ENCODE measurements around the gene FAM53B.

The FAM53B gene

GRCh38 chr10:124725791-124726190 lies 18.4 kb downstream of the FAM53B start:
- no peak for DNase-seq

DNA sequence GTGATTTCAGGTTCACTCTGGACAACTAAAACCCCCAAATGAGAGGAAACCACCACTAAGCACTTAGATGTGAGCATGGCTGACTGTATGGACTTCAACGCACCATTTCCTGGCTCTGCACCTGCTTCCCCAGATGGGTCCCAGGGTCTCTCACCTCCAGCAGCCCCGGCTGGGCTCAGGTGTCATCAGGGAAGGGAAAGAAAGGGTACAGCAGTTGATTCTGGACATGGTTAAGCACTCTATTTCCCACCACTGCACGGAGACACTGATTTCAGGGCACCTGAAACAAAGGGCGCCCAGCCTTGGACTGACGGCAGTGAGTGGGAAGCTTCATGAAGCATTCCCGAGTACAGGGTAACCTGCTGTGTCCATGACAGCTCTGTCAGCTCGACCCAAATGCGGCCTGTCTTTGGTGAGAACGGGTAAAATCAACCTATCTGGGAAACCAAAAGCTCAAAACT lies 19.0 kb downstream of the FAM53B start:
- DNase-seq = no peak

DNA sequence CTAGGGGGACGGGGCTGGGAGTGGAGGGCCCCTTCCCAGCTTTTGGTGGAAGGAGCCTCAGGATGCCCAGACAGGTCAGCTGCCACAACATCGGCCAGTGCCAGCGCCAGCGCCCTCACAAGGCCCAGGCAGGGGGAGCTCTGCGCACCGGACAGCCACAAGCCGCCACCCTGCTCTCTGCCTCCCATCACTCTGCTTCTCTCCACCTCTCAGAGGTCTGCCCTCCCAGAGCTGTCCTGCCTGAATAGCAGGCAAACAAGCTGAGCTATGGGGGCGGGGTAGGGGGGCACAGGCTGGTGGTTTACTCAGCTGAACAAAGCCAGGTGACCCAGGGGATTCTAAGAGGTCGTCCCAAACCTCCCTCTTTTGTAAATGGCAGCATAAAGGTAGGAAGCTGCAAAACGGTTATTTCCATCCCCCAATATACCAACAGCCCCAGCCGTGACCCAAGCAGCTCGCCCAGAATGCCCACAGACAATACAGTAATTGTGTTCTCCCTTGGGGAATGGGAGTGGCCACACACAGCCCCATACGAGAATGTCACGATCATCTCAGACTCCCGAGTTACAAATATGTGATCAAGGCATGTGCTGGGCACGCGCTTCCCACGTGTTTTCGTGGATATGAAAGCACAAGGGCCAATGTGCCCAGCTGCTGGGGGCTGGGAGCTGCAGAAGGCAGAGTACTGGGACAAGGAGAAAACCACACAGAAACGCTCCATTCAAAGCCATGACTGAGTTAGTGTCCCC lies 19.7 kb downstream of the FAM53B start:
- DNase-seq = no peak

DNA sequence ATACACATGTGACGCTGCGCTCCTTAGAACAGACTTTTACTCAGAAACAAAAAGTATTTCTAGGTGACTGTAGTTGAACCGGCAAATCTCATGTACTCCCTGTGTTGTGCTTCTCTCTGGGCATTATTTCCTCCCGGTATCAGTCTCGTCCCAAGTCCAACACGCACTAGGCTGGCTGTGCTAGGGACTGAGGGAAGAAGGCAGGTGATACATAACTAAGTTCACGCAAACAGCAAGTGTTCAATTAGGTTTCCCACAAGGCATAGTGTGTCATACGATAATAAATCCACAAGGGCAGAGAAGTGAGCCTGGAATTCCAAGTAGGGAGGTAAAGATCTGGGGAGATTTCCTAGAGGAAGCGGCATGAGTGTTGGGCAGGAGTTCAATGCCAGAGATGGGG lies 20.4 kb downstream of the FAM53B start:
- no peak for DNase-seq

GRCh38 chr10:124722798-124723783 lies 21.1 kb downstream of the FAM53B start:
- DNase-seq = no peak

GRCh38 chr10:124721330-124722045 lies 22.7 kb downstream of the FAM53B start:
- no peak for DNase-seq

- DNase-seq = peak; percentile 2
These were observed 24.8 kb downstream of the FAM53B start for GRCh38 chr10:124719213-124719851.

- DNase-seq = no peak
These were observed 26.1 kb downstream of the FAM53B start for GRCh38 chr10:124717911-124718741.

GRCh38 chr10:124717041-124717757 lies 27.0 kb downstream of the FAM53B start:
- DNase-seq = no peak

GRCh38 chr10:124716369-124716768 lies 27.8 kb downstream of the FAM53B start:
- no peak for DNase-seq

DNA sequence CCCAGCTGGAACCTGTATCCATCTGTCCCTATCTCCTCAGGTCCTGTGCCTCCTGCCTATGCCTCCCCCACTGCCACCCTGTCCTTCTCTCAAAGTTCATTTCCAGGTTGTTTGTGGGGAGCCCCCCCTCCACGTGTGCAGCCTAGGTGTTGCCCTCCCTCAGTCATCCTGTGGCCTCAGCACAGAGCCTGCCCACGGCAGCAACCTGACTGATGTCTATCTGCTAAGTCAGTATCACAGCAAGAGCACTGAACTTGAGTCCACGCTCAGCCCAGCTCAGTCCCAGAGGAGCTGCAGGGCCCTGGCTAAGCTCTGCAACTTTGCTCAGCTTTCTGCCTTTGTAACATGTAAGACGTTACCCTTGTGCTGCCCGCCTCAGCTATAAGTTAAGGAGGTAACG lies 28.7 kb downstream of the FAM53B start:
- no peak for DNase-seq

GRCh38 chr10:124713679-124714255 lies 30.4 kb downstream of the FAM53B start:
- DNase-seq = no peak

DNA sequence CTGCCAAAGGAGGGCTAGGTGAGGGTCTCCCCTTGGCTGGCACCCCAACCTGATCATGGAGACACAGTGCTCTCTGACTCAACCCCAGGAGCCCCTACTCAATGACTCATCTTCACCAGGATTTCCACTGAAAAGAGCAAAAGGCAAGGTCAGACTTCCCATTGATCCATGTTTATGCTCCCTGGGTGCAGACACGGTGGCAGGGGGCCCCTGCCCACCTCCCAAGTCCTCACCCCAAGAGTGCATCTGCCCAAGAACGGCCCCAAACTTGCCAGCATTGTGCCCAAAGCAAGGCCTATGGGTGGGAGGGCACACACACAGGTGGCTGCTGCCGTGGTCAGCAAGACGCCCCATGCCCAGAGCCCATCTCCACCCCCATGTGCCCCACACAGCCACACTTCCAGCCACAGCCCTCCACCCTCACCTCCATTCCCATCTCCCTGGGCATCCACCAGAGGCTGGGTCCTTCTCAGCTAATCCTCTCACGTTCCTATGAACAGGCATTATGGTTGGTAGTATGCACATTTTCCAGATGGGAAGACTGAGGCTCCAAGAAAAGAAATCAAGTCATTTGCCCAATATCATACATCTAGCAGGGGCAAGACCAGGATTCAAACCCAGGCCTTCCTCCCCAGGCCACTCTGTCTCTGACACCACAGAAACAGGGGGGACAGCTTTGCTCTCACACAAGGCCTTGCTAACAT lies 31.3 kb downstream of the FAM53B start:
- no peak for DNase-seq

DNA sequence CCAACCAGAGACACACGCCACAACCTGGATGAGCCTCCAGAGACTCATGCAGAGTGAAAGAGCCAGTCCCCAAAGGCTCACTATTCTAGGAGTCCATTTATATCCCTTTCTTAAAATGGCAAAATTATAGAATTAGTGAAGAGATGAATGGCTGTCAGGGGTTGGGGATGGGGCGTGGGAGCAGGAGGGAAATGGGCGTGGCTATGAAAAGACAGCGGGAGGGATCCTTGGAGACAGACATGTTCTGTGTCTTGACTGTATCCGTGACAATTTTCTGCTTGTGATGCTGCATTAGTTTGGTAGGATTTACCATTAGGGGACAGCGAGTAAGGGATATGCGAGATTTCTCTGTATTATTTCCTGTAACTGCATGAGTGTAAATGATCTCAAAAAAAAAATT lies 33.0 kb downstream of the FAM53B start:
- DNase-seq = no peak

DNA sequence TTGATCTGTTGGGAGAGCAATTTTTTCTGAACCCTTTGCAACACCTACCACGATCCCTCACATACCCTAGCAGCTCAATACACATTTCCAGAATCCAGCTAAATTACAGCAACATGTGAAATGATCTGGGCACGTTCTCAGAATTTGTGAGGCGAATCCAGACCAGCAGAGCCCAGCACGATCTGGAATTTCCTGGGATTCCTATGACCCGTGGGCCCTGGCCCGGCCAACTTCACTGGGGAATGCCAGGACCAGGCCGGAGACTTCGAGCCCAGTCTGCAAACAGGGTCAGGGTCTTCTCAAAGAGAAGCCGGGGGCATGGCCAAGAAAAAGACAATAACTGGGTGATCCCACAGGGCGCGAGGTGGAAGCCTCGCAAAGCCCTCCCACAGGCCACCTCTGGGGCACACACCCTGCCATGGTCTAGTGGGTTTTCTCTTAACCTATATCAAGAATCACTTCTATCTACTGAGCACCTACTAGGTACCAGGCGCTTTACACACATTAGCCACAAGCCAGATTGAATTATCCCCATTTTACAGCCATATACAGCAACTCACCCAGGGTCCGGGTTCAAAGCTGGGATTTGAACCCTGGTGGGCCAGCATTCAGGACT lies 33.8 kb downstream of the FAM53B start:
- DNase-seq = no peak

GRCh38 chr10:124709861-124710260 lies 34.3 kb downstream of the FAM53B start:
- no peak for DNase-seq

- DNase-seq = no peak
These were observed 35.2 kb downstream of the FAM53B start for GRCh38 chr10:124708922-124709520.

DNA sequence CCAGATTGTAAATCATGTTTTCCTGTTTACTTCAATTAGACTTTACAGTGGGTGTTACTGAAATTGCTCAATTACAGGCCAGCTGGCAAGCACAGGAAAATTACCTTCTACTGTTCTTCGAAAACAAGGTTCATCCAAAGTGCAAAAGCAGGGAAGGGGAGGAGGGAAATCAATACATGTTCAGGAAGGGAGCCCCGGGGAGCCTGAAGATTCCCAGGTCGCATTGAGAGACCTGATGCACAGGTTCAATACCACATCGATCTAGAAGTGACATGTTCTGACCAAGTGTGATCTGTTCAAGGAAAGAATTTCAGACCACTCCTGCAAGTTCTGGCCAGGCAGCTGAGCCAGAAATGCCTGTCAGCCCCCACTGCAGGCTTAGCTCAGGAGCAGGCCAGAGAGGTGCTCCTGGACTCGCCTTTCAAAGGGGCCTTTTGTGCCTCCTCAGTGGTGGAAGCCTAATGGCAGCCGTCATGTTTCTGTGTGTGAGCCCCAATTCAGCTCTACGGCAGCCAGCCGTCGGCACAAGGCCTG lies 35.9 kb downstream of the FAM53B start:
- no peak for DNase-seq

- DNase-seq = no peak
These were observed 36.6 kb downstream of the FAM53B start for GRCh38 chr10:124707551-124707950.
